ENCODE measurements around the gene RSRP1.

The RSRP1 gene

DNA sequence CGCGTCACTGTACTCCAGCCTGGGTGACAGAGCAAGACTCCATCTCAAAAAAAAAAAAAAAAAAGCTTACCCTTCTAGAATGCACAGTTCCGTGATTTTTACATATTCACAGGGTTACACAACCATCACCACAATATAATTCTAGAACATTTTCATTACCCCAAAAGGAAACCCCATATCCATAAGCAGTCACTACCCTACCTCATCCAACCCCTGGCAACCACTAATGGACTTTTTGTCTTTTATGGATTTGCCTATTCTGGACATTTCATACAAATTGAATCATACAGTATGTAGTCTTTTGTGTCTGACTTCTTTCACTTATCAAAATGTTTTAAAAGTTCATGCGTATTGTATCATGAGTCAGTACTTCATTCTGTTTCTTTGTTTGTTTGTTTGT lies 37.7 kb downstream of the RSRP1 start:
- Histone ChIP-seq H3K9ac (ENCODE audit: low read depth, low read length) (no peak overlapping the region), H3K4me2 (ENCODE audit: low read length) (no peak overlapping the region), H3K4me3 (ENCODE audit: low read length) (no peak overlapping the region), H3K27me3 (ENCODE audit: control insufficient read depth, insufficient read depth, low read length) (peaks cover 35% of the 10 kb centered on the region), H3K4me1 (ENCODE audit: control insufficient read depth, insufficient read depth, low read length) (no peaks in the 10 kb centered on the region), H3K9me3 (replicated peaks; ENCODE audit: low read length) (no peaks in the 10 kb centered on the region), H3K36me3 (ENCODE audit: insufficient read depth, low read length) (no peaks in the 10 kb centered on the region)

DNA sequence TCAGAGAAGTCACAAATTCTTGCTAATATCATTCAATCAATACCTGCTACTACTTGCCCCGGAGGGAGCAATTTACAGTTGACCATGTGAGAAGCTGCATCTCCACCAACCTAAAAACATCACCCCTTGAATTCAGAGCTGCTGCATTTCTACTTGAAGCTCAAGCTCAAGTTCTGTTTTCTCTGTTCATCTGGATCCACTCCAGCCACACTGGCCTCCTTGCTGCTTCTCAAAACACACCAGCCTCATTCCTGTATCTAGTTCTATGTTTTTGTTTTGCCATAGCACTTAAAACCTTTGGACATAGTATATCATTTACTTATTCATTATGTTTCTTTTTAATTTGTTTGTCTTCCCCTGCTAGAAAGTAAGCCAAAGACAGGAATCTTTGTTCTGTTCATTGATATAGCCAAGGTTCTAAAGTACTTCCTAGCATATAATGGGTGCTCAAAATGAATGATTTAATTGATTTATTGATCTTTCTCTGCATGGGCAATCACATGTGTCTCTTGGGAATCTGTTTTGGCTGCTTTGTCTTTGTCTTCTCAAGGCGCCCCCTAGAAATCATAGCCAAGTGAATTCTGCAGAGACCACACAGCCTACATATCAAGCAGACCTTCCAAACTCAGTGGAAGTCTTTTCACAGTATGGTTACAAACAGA lies 38.6 kb downstream of the RSRP1 start:
- H3K4me2 ChIP-seq (ENCODE audit: low read length), result no peak overlapping the region
- H3K9ac ChIP-seq (ENCODE audit: low read depth, low read length), result no peak overlapping the region
- no peaks in the 10 kb centered on the region for H3K36me3 ChIP-seq (ENCODE audit: insufficient read depth, low read length)
- peaks cover 35% of the 10 kb centered on the region for H3K27me3 ChIP-seq (ENCODE audit: control insufficient read depth, insufficient read depth, low read length)
- H3K9me3 ChIP-seq (replicated peaks; ENCODE audit: low read length), result no peaks in the 10 kb centered on the region
- H3K4me1 ChIP-seq (ENCODE audit: control insufficient read depth, insufficient read depth, low read length), result no peaks in the 10 kb centered on the region
- H3K4me3 ChIP-seq (ENCODE audit: low read length), result no peak overlapping the region

GRCh38 chr1:25208092-25208491 lies 39.2 kb downstream of the RSRP1 start:
- no peak overlapping the region for H3K4me3 ChIP-seq (ENCODE audit: low read length)
- H3K36me3 ChIP-seq (ENCODE audit: insufficient read depth, low read length), result no peaks in the 10 kb centered on the region
- peaks cover 35% of the 10 kb centered on the region for H3K27me3 ChIP-seq (ENCODE audit: control insufficient read depth, insufficient read depth, low read length)
- H3K9me3 ChIP-seq (replicated peaks; ENCODE audit: low read length), result no peaks in the 10 kb centered on the region
- no peaks in the 10 kb centered on the region for H3K4me1 ChIP-seq (ENCODE audit: control insufficient read depth, insufficient read depth, low read length)
- H3K9ac ChIP-seq (ENCODE audit: low read depth, low read length), result no peak overlapping the region
- H3K4me2 ChIP-seq (ENCODE audit: low read length), result no peak overlapping the region

- H3K9ac ChIP-seq (ENCODE audit: low read depth, low read length), result no peak overlapping the region
- no peaks in the 10 kb centered on the region for H3K4me1 ChIP-seq (ENCODE audit: control insufficient read depth, insufficient read depth, low read length)
- no peak overlapping the region for H3K4me3 ChIP-seq (ENCODE audit: low read length)
- H3K36me3 ChIP-seq (ENCODE audit: insufficient read depth, low read length), result no peaks in the 10 kb centered on the region
- H3K4me2 ChIP-seq (ENCODE audit: low read length), result no peak overlapping the region
- peaks cover 35% of the 10 kb centered on the region for H3K27me3 ChIP-seq (ENCODE audit: control insufficient read depth, insufficient read depth, low read length)
- H3K9me3 ChIP-seq (replicated peaks; ENCODE audit: low read length), result no peaks in the 10 kb centered on the region
Observed at GRCh38 chr1:25206201-25206600, 41.1 kb downstream of the RSRP1 start.

DNA sequence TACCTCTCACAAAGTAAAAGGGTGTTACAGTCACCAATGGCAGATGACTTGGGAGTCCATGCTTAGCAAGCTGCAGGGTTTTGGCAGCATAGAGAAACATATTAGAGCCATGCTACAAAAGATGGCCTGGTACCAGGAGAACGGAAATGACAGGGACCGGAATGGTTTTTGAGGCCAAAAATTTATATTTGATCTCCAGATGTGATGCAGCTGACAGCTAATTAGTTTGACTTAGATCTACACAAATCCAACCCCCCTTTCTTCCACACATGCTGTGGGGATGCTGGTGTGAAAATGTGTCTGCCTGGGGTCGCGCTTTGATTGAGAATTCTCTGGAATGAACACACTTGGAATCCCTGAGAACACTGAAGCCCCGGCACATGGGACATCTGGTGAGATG lies 41.5 kb downstream of the RSRP1 start:
- Histone ChIP-seq H3K4me3 (ENCODE audit: low read length) (no peak overlapping the region), H3K36me3 (ENCODE audit: insufficient read depth, low read length) (no peaks in the 10 kb centered on the region), H3K27me3 (ENCODE audit: control insufficient read depth, insufficient read depth, low read length) (peaks cover 34% of the 10 kb centered on the region), H3K4me1 (ENCODE audit: control insufficient read depth, insufficient read depth, low read length) (no peaks in the 10 kb centered on the region), H3K4me2 (ENCODE audit: low read length) (no peak overlapping the region), H3K9ac (ENCODE audit: low read depth, low read length) (no peak overlapping the region), H3K9me3 (replicated peaks; ENCODE audit: low read length) (no peaks in the 10 kb centered on the region)

GRCh38 chr1:25204797-25205480 lies 42.3 kb downstream of the RSRP1 start:
- Histone ChIP-seq H3K27me3 (ENCODE audit: control insufficient read depth, insufficient read depth, low read length) (peaks cover 26% of the 10 kb centered on the region), H3K36me3 (ENCODE audit: insufficient read depth, low read length) (no peaks in the 10 kb centered on the region), H3K4me3 (ENCODE audit: low read length) (no peak overlapping the region), H3K9ac (ENCODE audit: low read depth, low read length) (no peak overlapping the region), H3K4me1 (ENCODE audit: control insufficient read depth, insufficient read depth, low read length) (no peaks in the 10 kb centered on the region), H3K4me2 (ENCODE audit: low read length) (no peak overlapping the region), H3K9me3 (replicated peaks; ENCODE audit: low read length) (no peaks in the 10 kb centered on the region)

- H3K4me2 ChIP-seq (ENCODE audit: low read length), result no peak overlapping the region
- peaks cover 19% of the 10 kb centered on the region for H3K27me3 ChIP-seq (ENCODE audit: control insufficient read depth, insufficient read depth, low read length)
- H3K9ac ChIP-seq (ENCODE audit: low read depth, low read length), result no peak overlapping the region
- H3K4me1 ChIP-seq (ENCODE audit: control insufficient read depth, insufficient read depth, low read length), result peaks cover 16% of the 10 kb centered on the region
- no peak overlapping the region for H3K4me3 ChIP-seq (ENCODE audit: low read length)
- H3K9me3 ChIP-seq (replicated peaks; ENCODE audit: low read length), result no peaks in the 10 kb centered on the region
- no peaks in the 10 kb centered on the region for H3K36me3 ChIP-seq (ENCODE audit: insufficient read depth, low read length)
Observed at GRCh38 chr1:25201006-25201405, 46.2 kb downstream of the RSRP1 start.

DNA sequence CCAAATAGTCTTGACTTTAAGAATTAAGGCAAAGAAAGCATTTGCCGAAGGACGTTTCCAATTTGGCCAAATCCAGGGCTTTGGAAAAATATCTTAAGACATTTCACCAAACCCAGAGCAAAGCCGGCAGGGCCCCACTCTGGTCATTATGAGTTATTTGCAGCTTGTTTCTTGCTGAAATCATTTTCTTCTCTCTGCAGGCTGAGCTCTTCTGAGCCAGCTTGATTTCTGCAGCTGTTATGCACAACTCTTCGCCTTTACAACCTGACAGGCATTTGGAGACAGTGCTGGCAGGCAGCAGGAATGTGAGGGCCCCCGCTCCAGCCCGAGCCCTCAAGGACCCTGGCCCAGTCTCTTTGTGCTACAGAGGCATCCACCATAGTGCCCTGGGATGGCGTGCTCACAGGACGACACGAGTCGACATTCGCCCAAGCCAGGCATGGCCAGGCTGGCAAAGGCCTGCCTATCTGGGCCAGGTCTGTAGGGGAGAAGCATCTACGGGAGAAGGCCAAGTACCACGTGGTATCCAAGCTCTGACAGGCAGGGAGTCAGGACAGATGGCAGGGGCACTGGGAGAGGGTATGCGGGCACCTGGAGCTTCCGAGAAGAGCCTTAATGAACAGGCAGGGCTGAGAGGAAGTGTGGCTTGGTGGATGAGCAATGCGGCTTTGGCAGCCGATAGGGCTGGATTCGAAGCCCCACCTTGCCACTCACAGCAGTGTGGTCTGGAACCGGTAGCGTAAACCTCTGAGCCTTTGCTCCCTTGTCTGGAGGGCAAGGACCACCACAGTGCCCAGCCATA lies 47.2 kb downstream of the RSRP1 start:
- peaks cover 9% of the 10 kb centered on the region for H3K27me3 ChIP-seq (ENCODE audit: control insufficient read depth, insufficient read depth, low read length)
- no peak overlapping the region for H3K9ac ChIP-seq (ENCODE audit: low read depth, low read length)
- no peak overlapping the region for H3K4me2 ChIP-seq (ENCODE audit: low read length)
- no peak overlapping the region for H3K4me3 ChIP-seq (ENCODE audit: low read length)
- H3K4me1 ChIP-seq (ENCODE audit: control insufficient read depth, insufficient read depth, low read length), result peaks cover 16% of the 10 kb centered on the region
- H3K36me3 ChIP-seq (ENCODE audit: insufficient read depth, low read length), result no peaks in the 10 kb centered on the region
- H3K9me3 ChIP-seq (replicated peaks; ENCODE audit: low read length), result no peaks in the 10 kb centered on the region

DNA sequence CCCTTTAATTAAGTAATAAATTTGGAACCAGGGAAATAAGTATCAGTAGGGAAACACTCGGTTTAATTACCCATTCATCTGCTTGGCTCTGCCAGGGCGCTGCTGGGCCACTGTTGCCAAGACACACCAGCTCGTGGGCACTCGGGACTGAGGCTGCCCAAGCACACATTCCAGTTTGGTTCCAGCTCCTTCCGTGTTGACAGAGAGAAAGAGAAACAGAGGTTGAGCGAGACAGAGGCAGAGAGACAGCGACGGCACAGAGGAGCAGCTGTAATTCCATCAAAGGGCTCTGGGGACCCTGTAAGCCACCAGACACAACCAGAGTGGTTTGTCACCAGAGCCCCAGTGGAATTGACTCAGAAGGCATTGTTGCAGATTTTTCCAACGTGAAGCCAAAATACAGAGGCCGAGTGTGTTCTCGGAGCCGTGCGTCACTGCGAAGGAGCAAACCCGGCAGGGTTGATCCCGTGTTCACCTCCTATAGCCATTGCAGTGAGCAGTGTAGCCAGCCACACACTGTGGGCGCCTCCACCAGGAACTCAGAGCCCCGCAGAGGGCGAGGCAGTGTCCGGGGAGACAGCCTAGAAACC lies 48.5 kb downstream of the RSRP1 start:
- Histone ChIP-seq H3K4me3 (ENCODE audit: low read length) (peak overlapping the region; percentile 17), H3K9me3 (replicated peaks; ENCODE audit: low read length) (no peaks in the 10 kb centered on the region), H3K36me3 (ENCODE audit: insufficient read depth, low read length) (no peaks in the 10 kb centered on the region), H3K27me3 (ENCODE audit: control insufficient read depth, insufficient read depth, low read length) (peaks cover 8% of the 10 kb centered on the region), H3K9ac (ENCODE audit: low read depth, low read length) (no peak overlapping the region), H3K4me1 (ENCODE audit: control insufficient read depth, insufficient read depth, low read length) (peaks cover 16% of the 10 kb centered on the region), H3K4me2 (ENCODE audit: low read length) (peak overlapping the region; percentile 74)

DNA sequence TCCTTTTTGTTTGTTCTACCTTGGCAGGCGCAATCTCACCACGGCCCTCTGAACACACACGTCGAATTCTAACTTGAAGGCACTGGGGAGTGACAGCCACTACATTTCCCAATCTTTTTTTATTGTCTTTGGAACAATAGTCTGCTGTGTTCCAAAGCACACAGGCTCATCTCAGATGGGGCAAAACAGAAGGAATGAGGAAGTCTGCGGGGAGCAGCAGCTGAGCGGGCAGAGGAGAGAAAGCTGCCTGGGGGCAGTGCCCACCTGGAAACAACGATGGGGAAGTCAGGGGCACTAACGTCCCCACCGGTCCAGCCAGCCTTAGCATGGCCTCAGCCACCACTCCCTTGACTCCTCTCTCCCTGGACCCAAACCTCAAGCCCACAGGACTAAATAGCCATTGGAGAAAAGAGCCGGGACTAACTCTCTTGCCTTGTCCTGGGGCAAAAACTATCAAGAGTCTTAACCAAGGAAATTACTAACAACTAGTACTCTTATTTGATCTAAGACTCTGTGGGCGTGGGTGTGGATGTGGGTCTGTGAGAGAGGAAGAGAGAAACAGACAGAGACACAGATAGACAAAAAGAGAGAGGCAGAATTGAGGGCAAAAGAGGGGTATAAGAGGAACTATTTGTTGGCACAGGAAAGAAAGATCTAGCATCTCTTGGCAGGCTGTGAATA lies 49.1 kb downstream of the RSRP1 start:
- Histone ChIP-seq H3K36me3 (ENCODE audit: insufficient read depth, low read length) (no peaks in the 10 kb centered on the region), H3K4me1 (ENCODE audit: control insufficient read depth, insufficient read depth, low read length) (peaks cover 16% of the 10 kb centered on the region), H3K27me3 (ENCODE audit: control insufficient read depth, insufficient read depth, low read length) (peaks cover 12% of the 10 kb centered on the region), H3K4me2 (ENCODE audit: low read length) (peak overlapping the region; percentile 74), H3K4me3 (ENCODE audit: low read length) (no peak overlapping the region), H3K9me3 (replicated peaks; ENCODE audit: low read length) (no peaks in the 10 kb centered on the region), H3K9ac (ENCODE audit: low read depth, low read length) (no peak overlapping the region)

Data from skeletal muscle satellite cell (primary cell).